IMR-90 (cell line): ENCODE results near the gene TMEM131L.

Source experiments
- CTCF ChIP-seq: conservative IDR thresholded peaks from 2 replicates; pipeline ENCODE4 v1.5.1; 2012; ENCODE audit warnings: mild to moderate bottlenecking, low read depth, low read length, improper control_type of control experiment
- ELK1 ChIP-seq: fragments of 150-350 bp; IDR thresholded peaks from 2 replicates; pipeline ENCODE4 v1.6.1; 2016; ENCODE audit warnings: low read depth, mild to moderate bottlenecking, low read length, moderate library complexity, borderline replicate concordance
- FOS ChIP-seq: fragments of 150-350 bp; IDR thresholded peaks from 2 replicates; pipeline ENCODE4 v1.6.1; 2016; ENCODE audit warnings: low read depth, low read length
- MAFK ChIP-seq: IDR thresholded peaks from 2 replicates; pipeline ENCODE4 v1.6.1; 2012; ENCODE audit warnings: low read depth, low read length, improper control_type of control experiment
- MXI1 ChIP-seq: IDR thresholded peaks from 2 replicates; pipeline ENCODE4 v1.6.1; 2012; ENCODE audit warnings: low read depth, mild to moderate bottlenecking, low read length, moderate library complexity, borderline replicate concordance
- POLR2A ChIP-seq: IDR thresholded peaks from 2 replicates; pipeline ENCODE4 v1.6.1; 2012; ENCODE audit warnings: mild to moderate bottlenecking, low read depth, low read length
- RAD21 ChIP-seq: IDR thresholded peaks from 2 replicates; pipeline ENCODE4 v1.6.1; 2012; ENCODE audit warnings: low read length, improper control_type of control experiment
- SMC3 ChIP-seq: fragments of 150-350 bp; IDR thresholded peaks from 2 replicates; pipeline ENCODE4 v1.6.1; 2016; ENCODE audit warnings: low read depth, mild to moderate bottlenecking, antibody characterized with exemption, low read length, moderate library complexity
- USF2 ChIP-seq: fragments of 150-350 bp; IDR thresholded peaks from 2 replicates; pipeline ENCODE4 v1.6.1; 2017; ENCODE audit warnings: mild to moderate bottlenecking, antibody characterized with exemption, low read length, low read depth

GRCh38 chr4:153547520-153547919 lies 81.4 kb downstream of the TMEM131L start:
- TF ChIP-seq CTCF (no peak), POLR2A (no peak), MAFK (no peak), USF2 (no peak), RAD21 (no peak), ELK1 (no peak), FOS (no peak), MXI1 (no peak), SMC3 (no peak)
